ENCODE data around the gene MAML2.

Gene MAML2

DNA sequence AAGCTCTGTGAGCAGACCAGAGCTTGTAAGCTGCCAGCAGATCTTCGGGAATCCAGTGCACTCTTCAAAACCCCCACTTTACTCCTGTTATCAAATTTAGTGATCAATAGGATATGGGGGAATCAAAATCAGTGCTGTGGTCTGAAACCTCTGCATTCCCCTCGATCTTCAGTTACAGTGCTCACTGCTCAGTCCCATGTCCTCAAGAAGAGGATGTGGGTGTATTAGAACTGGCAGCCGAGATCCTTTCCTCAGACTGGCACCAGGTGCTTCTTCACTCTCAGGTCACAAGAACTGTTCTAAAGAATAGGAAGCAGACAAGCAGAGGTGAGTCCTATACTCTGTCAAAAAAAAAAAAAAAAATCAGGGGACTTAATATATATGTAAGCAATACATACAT is 15.3 kb upstream of the MAML2 start:
- no peak for TF ChIP-seq CTCF (IDR thresholded peaks at IDR 0.05; ENCODE audit: insufficient read depth, missing control alignments)
- DNase-seq (ENCODE audit: insufficient read length, low spot score), result no peak
- FAIRE-seq, result no peak

GRCh38 chr11:96357794-96358193 is 14.8 kb upstream of the MAML2 start:
- no peak for TF ChIP-seq CTCF (IDR thresholded peaks at IDR 0.05; ENCODE audit: insufficient read depth, missing control alignments)
- no peak for DNase-seq (ENCODE audit: insufficient read length, low spot score)
- no peak for FAIRE-seq

GRCh38 chr11:96356848-96357247 is 13.9 kb upstream of the MAML2 start:
- DNase-seq (ENCODE audit: insufficient read length, low spot score) (no peak), FAIRE-seq (no peak)
- no peak for TF ChIP-seq CTCF (IDR thresholded peaks at IDR 0.05; ENCODE audit: insufficient read depth, missing control alignments)

GRCh38 chr11:96342014-96342960 is 708 bp downstream of the MAML2 start:
- no peak for TF ChIP-seq CTCF (IDR thresholded peaks at IDR 0.05; ENCODE audit: insufficient read depth, missing control alignments)
- no peak for FAIRE-seq
- DNase-seq (ENCODE audit: insufficient read length, low spot score), result no peak

DNA sequence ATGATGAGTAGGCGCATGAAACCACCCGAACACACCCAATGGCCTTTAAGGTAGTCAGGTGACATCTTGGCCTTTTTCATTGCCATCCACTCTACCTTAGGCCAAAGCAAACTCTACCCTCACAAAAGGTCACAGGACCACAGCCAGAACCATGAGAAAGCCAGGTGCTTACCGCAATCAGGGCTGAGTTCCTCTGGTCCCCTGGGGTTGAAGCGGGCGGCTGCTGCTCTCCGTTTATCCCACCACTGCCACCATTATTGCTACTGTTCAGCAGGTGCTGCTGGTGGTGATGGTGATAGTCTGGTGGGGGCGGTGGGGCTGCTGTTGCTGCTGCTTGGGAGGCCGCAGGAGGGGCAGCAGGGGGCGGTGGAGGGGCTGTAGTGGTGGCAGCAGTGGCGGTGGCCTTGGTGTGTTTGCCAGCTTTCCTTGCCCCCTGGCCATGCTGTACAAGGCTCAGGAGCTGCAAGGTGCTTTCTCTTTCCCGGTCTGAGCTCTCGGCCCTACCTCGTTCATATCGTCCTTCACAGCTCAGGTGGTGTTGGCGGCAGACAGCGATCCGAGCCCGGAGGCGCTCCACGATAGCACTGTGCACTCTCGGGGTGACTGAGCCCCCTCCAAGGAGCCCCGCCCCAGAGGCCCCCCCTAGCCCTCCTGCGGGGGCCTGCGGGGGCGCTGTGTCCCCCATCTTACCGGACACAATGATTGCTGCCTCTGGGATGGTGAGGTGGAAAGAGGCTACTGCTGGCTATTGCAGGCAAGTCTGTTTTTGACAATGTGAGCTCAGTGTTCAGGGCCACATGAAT is 1.6 kb downstream of the MAML2 start:
- TF ChIP-seq CTCF (IDR thresholded peaks at IDR 0.05; ENCODE audit: insufficient read depth, missing control alignments), result no peak
- no peak for DNase-seq (ENCODE audit: insufficient read length, low spot score)
- FAIRE-seq, result no peak

GRCh38 chr11:96340555-96340885 is 2.5 kb downstream of the MAML2 start:
- FAIRE-seq (no peak), DNase-seq (ENCODE audit: insufficient read length, low spot score) (no peak)
- TF ChIP-seq CTCF (IDR thresholded peaks at IDR 0.05; ENCODE audit: insufficient read depth, missing control alignments), result no peak
